CD4-positive, alpha-beta memory T cell (primary cell): ENCODE measurements around the gene CPNE4. TPM values are rescaled to one million over a fixed set of nuclear protein-coding genes. Genes with fewer than 3 reads are reported as not detected.

Experiments
- CTCF ChIA-PET: fragments of 350-600 bp; sonication (Branson Sonifier 250); formaldehyde crosslinking; loops from one replicate; lab custom pipeline; 2021; ENCODE audit warnings: inconsistent platforms; ENCODE audit not compliant: partially characterized antibody; lab: Charles Lee
- POLR2A ChIA-PET: fragments of 350-600 bp; sonication (Branson Sonifier 250); formaldehyde crosslinking; loops from one replicate; lab custom pipeline; 2021; ENCODE audit not compliant: partially characterized antibody; lab: Charles Lee
- DNase-seq, 5 donors: peaks; one replicate each; pipeline versions ENCODE4 v3.0.0 to v3.0.0-alpha.2; 2020 to 2022; ENCODE audit warnings: mixed read lengths in 1 of 5
- H3K27ac ChIP-seq: one replicate; pipeline ENCODE4 v1.7.0; 2013; ENCODE audit warnings: low read depth, low read length
- H3K27me3 ChIP-seq: 2 replicates; pipeline ENCODE4 v1.7.0; 2013; ENCODE audit warnings: mild to moderate bottlenecking, low read length, moderate library complexity; ENCODE audit not compliant: insufficient read depth
- H3K36me3 ChIP-seq: 2 replicates; pipeline ENCODE4 v1.7.0; 2013; ENCODE audit warnings: mild to moderate bottlenecking, low read length, moderate library complexity; ENCODE audit not compliant: insufficient read depth
- H3K4me1 ChIP-seq: 2 replicates; pipeline ENCODE4 v1.7.0; 2013; ENCODE audit warnings: mild to moderate bottlenecking, low read length, moderate library complexity; ENCODE audit not compliant: insufficient read depth
- H3K4me3 ChIP-seq, 2 donors: one replicate each; pipeline ENCODE4 v1.7.0; 2013; ENCODE audit warnings: low read length in 2 of 2, mild to moderate bottlenecking in 1 of 2
- H3K9me3 ChIP-seq, 2 donors: one replicate each; pipeline ENCODE4 v1.7.0; 2013; ENCODE audit warnings: low read length in 2 of 2, control low read depth in 1 of 2; ENCODE audit not compliant: control insufficient read depth in 1 of 2
- H3K27ac Mint-ChIP-seq, 7 donors: one replicate each; pipeline ENCODE4 v1.8.0; 2020 to 2021; ENCODE audit warnings: mixed read lengths in 7 of 7, mild to moderate bottlenecking in 6 of 7, inconsistent platforms in 3 of 7, moderate library complexity in 3 of 7
- H3K27me3 Mint-ChIP-seq, 2 donors: one replicate each; pipeline ENCODE4 v1.8.0; 2020 to 2021; ENCODE audit warnings: mixed read lengths in 2 of 2
- H3K36me3 Mint-ChIP-seq, 2 donors: one replicate each; pipeline ENCODE4 v1.8.0; 2020 to 2021; ENCODE audit warnings: mixed read lengths in 2 of 2, inconsistent platforms in 1 of 2, mild to moderate bottlenecking in 1 of 2
- H3K4me1 Mint-ChIP-seq, 4 donors: one replicate each; pipeline ENCODE4 v1.8.0; 2020 to 2021; ENCODE audit warnings: mixed read lengths in 4 of 4, mild to moderate bottlenecking in 1 of 4
- H3K4me3 Mint-ChIP-seq, 8 donors: one replicate each; pipeline ENCODE4 v1.8.0; 2020 to 2021; ENCODE audit warnings: mixed read lengths in 8 of 8, mild to moderate bottlenecking in 7 of 8, moderate library complexity in 6 of 8, inconsistent platforms in 3 of 8
- H3K9me3 Mint-ChIP-seq, 8 donors: one replicate each; pipeline ENCODE4 v1.8.0; 2020 to 2021; ENCODE audit warnings: mixed read lengths in 8 of 8, mild to moderate bottlenecking in 5 of 8, inconsistent platforms in 3 of 8, moderate library complexity in 1 of 8
- intact Hi-C: fragments of 100-400 bp; cut with micrococcal nuclease; formaldehyde crosslinking; loops from one replicate; pipeline ENCODE4 v1.15.1; 2023
- polyA plus RNA-seq, 2 donors: library from polyadenylated mRNA; unstranded; fragments of 300-500 nt; fragmentation: Illumina TruSeq; gene quantifications; one replicate each; pipeline ENCODE4 v1.2.3, GENCODE V29; 2021
- total RNA-seq, 2 experiments: library from RNA; stranded (reverse); gene quantifications; one replicate each; pipeline ENCODE4 v1.2.3, GENCODE V29; 2021

Gene CPNE4
- total and polyA plus RNA-seq, 4 experiments from 2014 or later = not detected

DNA sequence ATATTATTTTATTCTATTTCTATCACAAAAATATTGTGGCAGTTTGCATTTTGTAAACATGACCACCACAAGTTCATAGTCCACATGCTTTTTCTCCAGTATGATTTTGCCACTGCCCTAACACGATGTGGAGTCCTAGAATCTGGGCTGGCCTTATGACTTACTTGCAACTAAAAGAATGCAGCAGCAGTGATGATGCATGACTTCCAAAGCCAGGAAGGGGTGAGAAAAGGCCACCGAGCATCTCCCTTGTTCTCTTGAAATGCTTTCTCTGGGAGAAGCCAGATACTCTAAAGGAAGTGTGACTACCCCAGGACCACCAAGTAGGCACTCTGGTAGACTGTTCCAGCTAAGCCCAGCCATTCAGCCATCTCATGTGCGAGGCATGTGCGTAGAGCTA, 340.4 kb downstream of the CPNE4 start:
- Mint-ChIP-seq H3K27me3 (peaks cover 1 to 16% of the 10 kb centered on the region in 2 donors), H3K9me3 (peaks cover 0 to 6% (median under 1%) of the 10 kb centered on the region in 8 donors), H3K4me1 (no peaks in the 10 kb centered on the region), H3K27ac (no peak overlapping the region), H3K36me3 (no peaks in the 10 kb centered on the region), H3K4me3 (no peak overlapping the region)
- no peaks in the 10 kb centered on the region for H3K36me3 ChIP-seq
- H3K9me3 ChIP-seq = no peaks in the 10 kb centered on the region
- CTCF ChIA-PET = no interaction called here
- DNase-seq = no peak
- intact Hi-C loops = no loop called here
- no peaks in the 10 kb centered on the region for H3K4me1 ChIP-seq
- POLR2A ChIA-PET = no interaction called here
- H3K27ac ChIP-seq = no peak overlapping the region
- no peaks in the 10 kb centered on the region for H3K27me3 ChIP-seq
- H3K4me3 ChIP-seq = no peak overlapping the region

DNA sequence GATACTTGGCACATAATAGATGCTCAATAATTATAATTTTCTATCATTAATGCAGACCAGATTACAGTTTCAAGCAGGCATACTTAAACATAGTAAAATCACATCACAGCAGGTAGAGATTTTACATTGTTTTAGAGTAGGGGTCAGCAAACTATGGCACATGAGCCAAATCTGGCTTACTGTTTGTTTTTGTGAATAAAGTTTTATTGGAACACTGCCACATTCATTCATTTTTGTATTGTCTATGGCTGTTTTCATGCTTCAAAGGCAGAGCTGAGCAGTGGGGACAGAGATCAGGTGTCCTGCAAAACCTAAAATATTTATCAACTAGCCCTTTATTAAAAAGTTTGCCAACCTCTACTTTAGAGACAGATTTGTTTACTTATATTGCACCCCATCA, 342.5 kb downstream of the CPNE4 start:
- H3K36me3 ChIP-seq = no peaks in the 10 kb centered on the region
- DNase-seq = no peak
- no peaks in the 10 kb centered on the region for H3K27me3 ChIP-seq
- Mint-ChIP-seq H3K9me3 (peaks cover 0 to 6% (median 0%) of the 10 kb centered on the region in 8 donors), H3K4me3 (no peak overlapping the region), H3K4me1 (no peaks in the 10 kb centered on the region), H3K27ac (no peak overlapping the region), H3K27me3 (peaks cover 10 to 12% of the 10 kb centered on the region in 2 donors), H3K36me3 (no peaks in the 10 kb centered on the region)
- H3K4me1 ChIP-seq = no peaks in the 10 kb centered on the region
- CTCF ChIA-PET = no interaction called here
- POLR2A ChIA-PET = no interaction called here
- no peaks in the 10 kb centered on the region for H3K9me3 ChIP-seq
- H3K4me3 ChIP-seq = no peak overlapping the region
- no peak overlapping the region for H3K27ac ChIP-seq
- intact Hi-C loops = no loop called here

DNA sequence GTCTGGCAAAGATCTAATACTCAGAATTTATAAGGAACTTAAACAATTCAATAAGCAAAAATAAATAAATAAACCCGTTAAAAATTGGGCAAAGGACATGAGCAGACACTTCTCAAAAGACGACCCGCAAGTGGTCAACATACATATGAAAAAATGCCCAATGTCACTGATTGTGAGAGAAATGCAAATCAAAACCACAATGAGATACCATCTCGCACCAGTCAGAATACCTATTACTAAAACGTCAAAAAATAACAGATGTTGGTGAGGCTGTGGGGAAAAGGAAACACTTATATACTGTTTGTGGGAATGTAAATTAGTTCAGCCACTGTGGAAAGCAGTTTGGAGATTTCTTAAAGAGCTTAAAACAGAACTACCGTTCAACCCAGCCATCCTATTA, 344.0 kb downstream of the CPNE4 start:
- no peaks in the 10 kb centered on the region for H3K4me1 Mint-ChIP-seq

DNA sequence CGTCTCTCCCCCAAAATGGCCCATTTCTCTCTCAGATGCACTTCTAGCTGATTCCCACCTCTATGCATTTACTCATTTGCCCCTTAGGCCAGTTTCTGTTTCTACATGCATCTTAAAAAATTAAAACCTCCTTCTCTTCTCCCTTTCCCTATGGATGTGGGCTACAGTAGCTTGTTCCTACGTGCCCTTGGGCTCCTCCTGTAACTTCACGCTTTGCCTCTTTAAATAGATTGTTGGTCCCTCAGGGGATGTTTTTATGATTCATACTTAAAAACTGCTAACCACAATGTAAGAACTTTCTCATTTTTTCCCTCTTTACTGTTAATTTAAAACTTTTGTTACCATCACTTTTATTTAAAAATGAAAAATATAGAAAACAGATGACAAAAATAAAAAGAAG, 346.4 kb downstream of the CPNE4 start:
- Histone ChIP-seq H3K4me3 (no peak overlapping the region), H3K9me3 (no peaks in the 10 kb centered on the region), H3K4me1 (no peaks in the 10 kb centered on the region), H3K27me3 (no peaks in the 10 kb centered on the region), H3K36me3 (no peaks in the 10 kb centered on the region), H3K27ac (no peak overlapping the region)
- Mint-ChIP-seq H3K36me3 (no peaks in the 10 kb centered on the region), H3K9me3 (peaks cover 0 to 4% (median under 1%) of the 10 kb centered on the region in 8 donors), H3K27me3 (peaks cover 6 to 19% of the 10 kb centered on the region in 2 donors), H3K27ac (no peak overlapping the region), H3K4me3 (no peak overlapping the region), H3K4me1 (no peaks in the 10 kb centered on the region)
- DNase-seq = no peak
- POLR2A ChIA-PET = no interaction called here
- intact Hi-C loops = no loop called here
- CTCF ChIA-PET = no interaction called here

More for the DNA sequence above, 344.0 kb downstream of the CPNE4 start:
- Histone ChIP-seq H3K4me1 (no peaks in the 10 kb centered on the region), H3K27ac (no peak overlapping the region), H3K9me3 (no peaks in the 10 kb centered on the region), H3K27me3 (no peaks in the 10 kb centered on the region), H3K4me3 (no peak overlapping the region), H3K36me3 (no peaks in the 10 kb centered on the region)
- intact Hi-C loops = no loop called here
- Mint-ChIP-seq H3K9me3 (peaks cover 0 to 6% (median 0%) of the 10 kb centered on the region in 8 donors), H3K27me3 (peaks cover 11 to 13% of the 10 kb centered on the region in 2 donors), H3K27ac (no peak overlapping the region), H3K4me3 (no peak overlapping the region), H3K36me3 (no peaks in the 10 kb centered on the region)
- CTCF ChIA-PET = no interaction called here
- POLR2A ChIA-PET = no interaction called here
- no peak for DNase-seq

DNA sequence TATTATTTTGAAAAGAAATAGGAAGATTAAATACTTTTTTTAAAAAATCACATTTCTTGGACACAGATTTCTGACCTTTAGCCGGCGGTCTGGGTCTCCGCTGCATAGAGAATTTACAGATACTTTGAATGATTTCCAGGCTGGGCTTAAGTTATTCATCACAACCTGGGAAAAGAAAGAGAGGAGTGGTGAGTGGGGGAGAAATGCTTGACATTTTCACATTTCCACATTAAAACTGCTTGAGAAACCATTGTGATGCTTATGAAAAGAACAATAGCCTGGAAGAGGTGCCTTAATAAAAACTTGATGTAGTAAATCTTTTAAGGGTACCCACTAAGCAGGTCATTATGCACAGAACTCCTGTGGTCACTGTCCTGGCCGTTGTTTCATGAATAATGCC, 365.2 kb downstream of the CPNE4 start:
- POLR2A ChIA-PET = no interaction called here
- intact Hi-C loops = no loop called here
- no peaks in the 10 kb centered on the region for H3K4me1 Mint-ChIP-seq

DNA sequence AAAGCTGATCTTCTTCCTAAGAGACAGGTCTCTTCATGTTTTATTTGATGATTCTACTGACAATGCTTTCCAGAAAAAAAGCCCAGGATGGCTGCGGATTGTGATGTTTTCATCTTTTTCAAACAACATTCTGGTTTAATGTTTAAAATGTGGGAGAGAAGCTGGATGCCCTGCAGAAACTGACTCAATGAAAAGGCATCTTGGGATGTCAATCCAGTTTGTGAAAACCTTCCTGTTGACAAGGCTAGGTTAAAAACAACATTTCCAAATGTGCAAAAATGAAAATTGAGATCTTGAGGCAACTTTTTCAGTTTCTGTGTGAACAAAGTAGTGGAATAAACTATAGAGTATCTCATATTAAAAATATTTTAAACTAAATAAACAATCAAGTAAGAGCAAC, 376.0 kb downstream of the CPNE4 start:
- Mint-ChIP-seq H3K9me3 (peaks cover 0 to 14% (median 7%) of the 10 kb centered on the region in 8 donors), H3K4me1 (no peaks in the 10 kb centered on the region), H3K36me3 (no peaks in the 10 kb centered on the region), H3K27me3 (peaks cover 4 to 10% of the 10 kb centered on the region in 2 donors), H3K27ac (no peak overlapping the region), H3K4me3 (no peak overlapping the region)
- H3K9me3 ChIP-seq = no peaks in the 10 kb centered on the region
- no peak overlapping the region for H3K4me3 ChIP-seq
- no peaks in the 10 kb centered on the region for H3K4me1 ChIP-seq
- peaks cover 3% of the 10 kb centered on the region for H3K27me3 ChIP-seq
- no peak overlapping the region for H3K27ac ChIP-seq
- no peaks in the 10 kb centered on the region for H3K36me3 ChIP-seq
- intact Hi-C loops = no loop called here
- DNase-seq = no peak
- ChIA-PET POLR2A (no interaction called here), CTCF (interaction anchor here (1.1 kb wide), 1 partner anchor 10 kb away, joined by 3 read pairs; no protein-coding TSS in a partner anchor)

More for the DNA sequence above, 365.2 kb downstream of the CPNE4 start:
- H3K4me3 Mint-ChIP-seq = no peak overlapping the region
- H3K27ac Mint-ChIP-seq = no peak overlapping the region
- H3K27me3 ChIP-seq = no peaks in the 10 kb centered on the region
- no peak overlapping the region for H3K4me3 ChIP-seq
- no peaks in the 10 kb centered on the region for H3K9me3 ChIP-seq
- DNase-seq = no peak
- no peak overlapping the region for H3K27ac ChIP-seq
- H3K4me1 ChIP-seq = no peaks in the 10 kb centered on the region
- H3K27me3 Mint-ChIP-seq = peaks cover 3 to 4% of the 10 kb centered on the region in 2 donors
- H3K36me3 ChIP-seq = no peaks in the 10 kb centered on the region
- H3K36me3 Mint-ChIP-seq = no peaks in the 10 kb centered on the region
- H3K9me3 Mint-ChIP-seq = no peaks in the 10 kb centered on the region
- CTCF ChIA-PET = no interaction called here

DNA sequence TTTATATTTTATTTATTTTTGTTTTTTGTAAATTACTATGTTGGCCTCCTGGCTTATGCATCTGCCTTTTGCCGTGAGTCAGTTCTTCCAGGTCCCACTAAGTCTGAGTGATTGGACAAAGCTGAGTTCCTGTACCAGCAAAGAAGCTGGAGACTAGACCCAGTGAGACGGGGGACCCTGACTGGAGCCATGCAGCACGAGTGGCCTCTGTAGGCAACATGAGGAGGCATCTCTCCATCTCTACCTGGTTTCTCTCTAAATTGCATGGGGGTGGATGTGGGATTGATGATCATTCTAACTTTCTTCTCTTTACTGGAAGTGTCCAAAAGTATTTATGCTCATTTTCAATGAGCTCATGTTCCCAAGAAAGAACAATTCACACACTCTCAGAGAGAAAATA, 376.7 kb downstream of the CPNE4 start:
- Mint-ChIP-seq H3K36me3 (no peaks in the 10 kb centered on the region), H3K27me3 (peaks cover 4 to 10% of the 10 kb centered on the region in 2 donors), H3K4me3 (no peak overlapping the region), H3K27ac (no peak overlapping the region), H3K9me3 (peaks cover 0 to 13% (median 7%) of the 10 kb centered on the region in 8 donors), H3K4me1 (no peaks in the 10 kb centered on the region)
- H3K4me3 ChIP-seq = no peak overlapping the region
- no peaks in the 10 kb centered on the region for H3K9me3 ChIP-seq
- H3K4me1 ChIP-seq = no peaks in the 10 kb centered on the region
- intact Hi-C loops = no loop called here
- no peak overlapping the region for H3K27ac ChIP-seq
- POLR2A ChIA-PET = no interaction called here
- no peak for DNase-seq
- CTCF ChIA-PET = interaction anchor here (1.1 kb wide), 1 partner anchor 9 kb away, joined by 3 read pairs; no protein-coding TSS in a partner anchor
- peaks cover 3% of the 10 kb centered on the region for H3K27me3 ChIP-seq
- no peaks in the 10 kb centered on the region for H3K36me3 ChIP-seq
